Measurements from ENCODE around the gene UPK2. TPM values are rescaled to one million over a fixed set of nuclear protein-coding genes. Genes with fewer than 3 reads are reported as not detected.

UPK2 gene
- polyA plus RNA-seq, 3 donors: not detected

DNA sequence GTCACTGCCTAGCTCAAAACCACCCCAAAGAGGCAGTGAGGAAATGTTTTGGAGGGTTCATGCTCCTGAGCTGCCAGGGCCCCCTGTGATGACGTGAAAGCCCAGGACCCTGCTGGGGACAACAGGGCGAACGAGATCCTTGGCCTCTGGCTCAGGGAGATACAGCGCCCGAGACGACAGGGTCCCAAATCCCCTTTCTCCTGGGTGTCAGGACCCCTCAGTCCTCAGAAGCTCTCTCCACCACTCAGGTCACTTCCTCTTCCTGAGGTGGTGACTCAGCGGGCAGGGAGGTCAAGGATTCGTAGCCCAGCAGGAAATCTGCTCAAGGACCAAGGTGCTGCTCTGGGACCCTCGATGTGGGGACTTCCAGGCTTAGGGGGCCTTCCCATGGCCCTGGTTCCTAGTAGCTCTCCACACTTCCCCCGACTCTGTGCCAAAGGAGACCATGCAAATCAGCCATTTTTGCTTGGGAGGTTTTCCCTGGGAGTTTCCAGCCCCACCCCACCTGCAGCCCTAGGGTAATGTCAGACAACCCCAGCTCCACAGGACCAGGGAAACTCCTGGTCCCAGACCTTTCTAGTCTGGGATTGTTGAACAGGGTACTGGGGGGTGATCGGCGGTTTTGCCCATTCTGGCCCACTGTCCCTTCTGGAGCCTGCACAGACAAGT is 43.2 kb upstream of the UPK2 start:
- Mint-ChIP-seq H3K4me1 (peaks cover 74% of the 10 kb centered on the region), H3K27me3 (ENCODE audit: low read depth in 3 of 3) (peaks cover 7 to 28% (median 15%) of the 10 kb centered on the region in 3 donors), H3K27ac (peak overlapping the region in 6 of 7 donors; percentile 13 to 90 (median 84)), H3K36me3 (peaks cover 21 to 32% of the 10 kb centered on the region in 2 donors), H3K4me3 (peak overlapping the region in 1 of 2 donors; percentile 30), H3K9me3 (peaks cover 0 to 2% (median 0%) of the 10 kb centered on the region in 7 donors)
- intact Hi-C loops (cut with micrococcal nuclease): no loop called here
- TF ChIP-seq, protein P1, sequence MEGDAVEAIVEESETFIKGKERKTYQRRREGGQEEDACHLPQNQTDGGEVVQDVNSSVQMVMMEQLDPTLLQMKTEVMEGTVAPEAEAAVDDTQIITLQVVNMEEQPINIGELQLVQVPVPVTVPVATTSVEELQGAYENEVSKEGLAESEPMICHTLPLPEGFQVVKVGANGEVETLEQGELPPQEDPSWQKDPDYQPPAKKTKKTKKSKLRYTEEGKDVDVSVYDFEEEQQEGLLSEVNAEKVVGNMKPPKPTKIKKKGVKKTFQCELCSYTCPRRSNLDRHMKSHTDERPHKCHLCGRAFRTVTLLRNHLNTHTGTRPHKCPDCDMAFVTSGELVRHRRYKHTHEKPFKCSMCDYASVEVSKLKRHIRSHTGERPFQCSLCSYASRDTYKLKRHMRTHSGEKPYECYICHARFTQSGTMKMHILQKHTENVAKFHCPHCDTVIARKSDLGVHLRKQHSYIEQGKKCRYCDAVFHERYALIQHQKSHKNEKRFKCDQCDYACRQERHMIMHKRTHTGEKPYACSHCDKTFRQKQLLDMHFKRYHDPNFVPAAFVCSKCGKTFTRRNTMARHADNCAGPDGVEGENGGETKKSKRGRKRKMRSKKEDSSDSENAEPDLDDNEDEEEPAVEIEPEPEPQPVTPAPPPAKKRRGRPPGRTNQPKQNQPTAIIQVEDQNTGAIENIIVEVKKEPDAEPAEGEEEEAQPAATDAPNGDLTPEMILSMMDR (IDR thresholded peaks at IDR 0.05): no peak
- 12% methylated on average over 5 of the region's 12 CpGs for WGBS (ENCODE audit: insufficient coverage)
- H3K36me3 ChIP-seq (replicated peaks in 1 of 2; ENCODE audit: control insufficient read depth in 1 of 2, insufficient read depth in 2 of 2, low read length in 2 of 2): peaks cover 0 to 8% of the 10 kb centered on the region in 2 donors
- peak overlapping the region; percentile 40 to 69 for H3K27ac ChIP-seq (ENCODE audit: low read depth in 1 of 2, low read length in 2 of 2)
- peak; percentile 53 to 88 (median 62) for DNase-seq
- peaks cover 76 to 80% of the 10 kb centered on the region in 2 donors for H3K4me1 ChIP-seq (ENCODE audit: control insufficient read depth in 1 of 2, insufficient read depth in 2 of 2, low read length in 2 of 2)
- H3K9me3 ChIP-seq (replicated peaks in 1 of 2; ENCODE audit: control insufficient read depth in 1 of 2, insufficient read depth in 1 of 2, low read length in 2 of 2): no peaks in the 10 kb centered on the region
- no peak overlapping the region for H2AFZ ChIP-seq (ENCODE audit: insufficient read depth, low read depth, low read length, poor library complexity, severe bottlenecking)
- H3K79me2 ChIP-seq (ENCODE audit: insufficient read depth, low read length): peaks cover 54% of the 10 kb centered on the region
- peaks cover 87% of the 10 kb centered on the region for H4K20me1 ChIP-seq (ENCODE audit: insufficient read depth, low read length)
- no peaks in the 10 kb centered on the region for H3K27me3 ChIP-seq (ENCODE audit: control insufficient read depth in 2 of 2, insufficient read depth in 2 of 2, low read length in 2 of 2)
- H3K4me3 ChIP-seq (replicated peaks in 1 of 3; ENCODE audit: low read depth in 2 of 3, low read length in 3 of 3): peak overlapping the region in 1 of 3 experiments; percentile 26
- H3K9ac ChIP-seq (ENCODE audit: insufficient read depth, low read length, poor library complexity, severe bottlenecking): peak overlapping the region; percentile 23
- H3K4me2 ChIP-seq (replicated peaks; ENCODE audit: extremely low read depth, low read length, poor library complexity, severe bottlenecking): peak overlapping the region; percentile 42

DNA sequence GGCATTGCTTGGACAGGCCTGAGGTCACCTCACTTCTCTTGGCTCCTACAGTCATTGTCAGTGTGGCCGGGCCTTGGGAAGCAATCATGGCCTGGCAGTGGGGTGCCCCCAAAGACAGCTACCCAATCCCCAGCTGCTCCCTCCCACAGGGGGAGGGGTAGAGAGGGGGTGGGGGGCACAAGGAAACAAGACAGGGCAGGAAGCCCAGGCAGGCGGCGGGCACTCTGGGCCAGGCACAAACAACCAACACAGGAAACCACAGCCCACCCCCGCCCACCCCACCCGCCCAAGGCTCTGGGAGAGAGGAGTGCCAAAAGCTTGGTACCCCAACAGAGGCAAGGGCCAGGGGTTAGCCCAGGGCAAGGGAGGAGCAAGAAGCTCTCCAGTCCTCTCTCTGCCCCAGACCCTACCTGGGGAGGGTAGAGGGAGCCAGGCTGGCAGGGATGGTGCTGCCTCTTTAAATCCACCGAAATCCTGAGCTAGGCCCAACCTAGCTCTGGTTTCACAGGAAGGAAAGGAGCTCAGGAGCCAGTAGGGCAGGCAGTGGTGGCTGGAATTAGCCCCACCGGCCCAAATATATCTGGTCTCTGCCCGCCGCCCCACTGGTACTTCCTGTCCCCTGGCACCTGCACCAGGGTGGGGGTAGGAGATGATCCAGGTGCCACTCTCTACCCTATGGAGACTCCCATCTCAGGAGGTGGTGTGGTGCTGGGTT is 42.5 kb upstream of the UPK2 start:
- intact Hi-C loops (cut with micrococcal nuclease): no loop called here
- H3K4me1 Mint-ChIP-seq: peaks cover 80% of the 10 kb centered on the region
- peaks cover 14 to 26% of the 10 kb centered on the region in 2 donors for H3K36me3 Mint-ChIP-seq
- H3K4me3 ChIP-seq (replicated peaks in 1 of 3; ENCODE audit: low read depth in 2 of 3, low read length in 3 of 3): peak overlapping the region in 1 of 3 experiments; percentile 26
- no peak overlapping the region for H3K9ac ChIP-seq (ENCODE audit: insufficient read depth, low read length, poor library complexity, severe bottlenecking)
- H3K4me1 ChIP-seq (ENCODE audit: control insufficient read depth in 1 of 2, insufficient read depth in 2 of 2, low read length in 2 of 2): peaks cover 83 to 87% of the 10 kb centered on the region in 2 donors
- H3K27me3 Mint-ChIP-seq (ENCODE audit: low read depth in 3 of 3): peaks cover 7 to 28% (median 15%) of the 10 kb centered on the region in 3 donors
- H3K36me3 ChIP-seq (replicated peaks in 1 of 2; ENCODE audit: control insufficient read depth in 1 of 2, insufficient read depth in 2 of 2, low read length in 2 of 2): peaks cover 0 to 1% of the 10 kb centered on the region in 2 donors
- H3K27me3 ChIP-seq (ENCODE audit: control insufficient read depth in 2 of 2, insufficient read depth in 2 of 2, low read length in 2 of 2): no peaks in the 10 kb centered on the region
- 0% methylated on average over 1 of the region's 9 CpGs for WGBS (ENCODE audit: insufficient coverage)
- peak overlapping the region in 1 of 7 donors; percentile 89 for H3K27ac Mint-ChIP-seq
- peaks cover 0 to 2% (median 0%) of the 10 kb centered on the region in 7 donors for H3K9me3 Mint-ChIP-seq
- H3K79me2 ChIP-seq (ENCODE audit: insufficient read depth, low read length): peaks cover 56% of the 10 kb centered on the region
- peaks cover 84% of the 10 kb centered on the region for H4K20me1 ChIP-seq (ENCODE audit: insufficient read depth, low read length)
- peak overlapping the region; percentile 42 for H3K4me2 ChIP-seq (replicated peaks; ENCODE audit: extremely low read depth, low read length, poor library complexity, severe bottlenecking)
- TF ChIP-seq, protein P1 (IDR thresholded peaks at IDR 0.05): no peak
- no peaks in the 10 kb centered on the region for H3K9me3 ChIP-seq (replicated peaks in 1 of 2; ENCODE audit: control insufficient read depth in 1 of 2, insufficient read depth in 1 of 2, low read length in 2 of 2)
- no peak overlapping the region for H3K4me3 Mint-ChIP-seq
- H2AFZ ChIP-seq (ENCODE audit: insufficient read depth, low read depth, low read length, poor library complexity, severe bottlenecking): no peak overlapping the region
- peak overlapping the region in 1 of 2 donors; percentile 69 for H3K27ac ChIP-seq (ENCODE audit: low read depth in 1 of 2, low read length in 2 of 2)
- no peak for DNase-seq

Data from CD14-positive monocyte (primary cell).